EL (cell line): ENCODE measurements around the gene RNF17.

Experiments
- DNase-seq: peaks from one replicate; pipeline ENCODE4 v3.0.0-alpha.2; 2016

Gene RNF17

DNA sequence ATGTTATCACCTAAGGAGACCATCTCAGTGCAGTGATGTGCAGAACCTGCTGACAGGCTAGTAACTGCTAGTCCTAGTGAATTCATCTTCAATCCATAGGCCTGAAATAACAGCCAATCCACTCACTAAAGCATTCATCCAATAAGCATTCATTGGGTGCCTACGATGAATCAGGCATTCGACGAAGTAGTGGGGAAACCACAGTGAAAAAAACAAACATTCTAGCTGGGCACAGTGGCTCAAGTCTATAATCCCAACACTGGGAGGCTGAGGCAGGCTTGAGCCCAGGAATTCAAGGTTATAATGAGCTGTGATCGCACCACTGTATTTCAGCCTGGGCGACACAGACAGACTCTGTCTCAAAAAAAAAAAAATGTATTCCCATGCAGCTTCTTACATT is 135.6 kb downstream of the RNF17 start:
- peak; percentile 16 for DNase-seq

DNA sequence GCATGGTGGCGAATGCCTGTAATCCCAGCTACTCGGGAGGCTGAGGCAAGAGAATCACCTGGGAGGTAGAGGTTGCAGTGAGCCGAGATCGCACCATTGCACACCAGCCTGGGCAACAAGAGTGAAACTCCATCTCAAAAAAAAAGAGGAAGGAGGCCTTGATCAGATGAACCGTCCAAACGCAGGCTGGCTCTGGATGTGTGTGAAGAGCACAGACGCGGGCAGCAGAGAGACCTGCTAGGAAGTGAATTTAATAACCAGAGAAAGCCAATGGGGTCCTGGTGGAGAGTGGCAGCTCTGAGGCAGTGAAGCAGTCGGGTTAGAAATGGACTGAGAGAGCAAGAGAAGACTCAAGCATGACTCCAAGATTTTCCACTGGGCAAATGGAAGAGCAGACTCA is 136.5 kb downstream of the RNF17 start:
- no peak for DNase-seq

DNA sequence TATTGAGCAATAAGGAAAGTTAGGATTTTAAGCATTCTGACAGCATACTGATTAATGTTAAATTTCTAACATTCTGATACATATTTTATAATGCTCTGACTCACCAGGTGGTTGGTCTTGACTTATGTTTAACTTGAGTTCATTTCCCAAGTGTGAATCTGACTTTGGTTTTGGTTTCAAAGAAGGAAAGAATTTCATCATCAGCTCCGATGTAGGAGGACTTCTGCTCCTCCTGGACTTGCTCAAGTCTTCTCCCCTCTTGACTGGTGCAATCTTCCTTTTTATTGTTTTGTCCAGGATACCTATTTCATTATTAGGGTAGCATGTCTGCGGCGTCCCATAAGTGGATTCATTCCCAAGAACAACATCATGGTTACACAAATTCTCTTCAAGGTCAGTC is 141.3 kb downstream of the RNF17 start:
- DNase-seq, result peak; percentile 26

DNA sequence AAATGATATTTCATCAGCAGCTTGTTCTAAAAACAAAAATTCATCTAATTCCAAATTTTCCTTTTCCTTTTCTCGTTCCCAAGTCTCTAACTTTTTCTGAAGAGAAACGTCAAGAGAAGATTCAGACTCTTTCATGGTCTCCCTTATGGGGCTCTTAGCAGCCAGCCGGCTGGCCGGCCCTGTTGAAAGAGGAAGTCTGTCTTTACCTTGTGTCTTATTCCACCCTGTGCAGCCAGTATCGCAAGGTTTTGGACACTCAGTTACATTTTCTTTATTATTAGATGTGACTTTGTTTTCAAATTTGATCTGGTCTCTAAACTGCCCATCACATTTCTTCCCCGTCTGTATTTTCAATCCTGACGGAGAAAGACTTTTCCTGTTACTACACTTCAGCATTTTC is 142.3 kb downstream of the RNF17 start:
- DNase-seq, result no peak

DNA sequence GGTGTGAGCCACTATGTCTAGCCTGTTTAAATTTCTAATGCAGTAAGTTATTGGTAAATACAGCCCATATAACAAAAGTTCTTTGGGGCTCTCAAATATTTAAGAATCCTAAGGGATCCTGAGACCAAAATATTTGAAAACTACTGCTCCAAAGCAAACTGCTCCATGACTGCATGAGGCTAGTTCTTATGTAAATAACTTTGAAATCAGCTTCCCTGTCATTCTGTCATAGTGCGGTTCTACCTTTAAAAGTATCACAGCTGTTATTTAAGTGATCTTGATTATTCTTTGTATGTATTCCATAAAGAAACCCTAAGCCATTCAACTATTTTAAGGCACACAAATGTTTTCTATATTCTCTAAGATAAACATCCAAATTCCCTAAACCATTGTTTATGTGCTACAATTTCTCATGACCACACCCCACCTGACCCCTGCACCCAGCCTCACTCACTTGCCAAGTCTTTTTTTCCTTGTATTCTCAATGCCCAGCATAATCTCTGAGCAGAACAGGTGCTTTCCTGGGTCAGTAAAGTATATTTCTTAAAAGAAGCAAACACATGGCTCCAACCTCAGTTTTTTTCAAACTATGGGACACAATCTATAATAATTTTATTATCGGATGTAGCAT is 146.6 kb downstream of the RNF17 start:
- DNase-seq, result peak; percentile 9

DNA sequence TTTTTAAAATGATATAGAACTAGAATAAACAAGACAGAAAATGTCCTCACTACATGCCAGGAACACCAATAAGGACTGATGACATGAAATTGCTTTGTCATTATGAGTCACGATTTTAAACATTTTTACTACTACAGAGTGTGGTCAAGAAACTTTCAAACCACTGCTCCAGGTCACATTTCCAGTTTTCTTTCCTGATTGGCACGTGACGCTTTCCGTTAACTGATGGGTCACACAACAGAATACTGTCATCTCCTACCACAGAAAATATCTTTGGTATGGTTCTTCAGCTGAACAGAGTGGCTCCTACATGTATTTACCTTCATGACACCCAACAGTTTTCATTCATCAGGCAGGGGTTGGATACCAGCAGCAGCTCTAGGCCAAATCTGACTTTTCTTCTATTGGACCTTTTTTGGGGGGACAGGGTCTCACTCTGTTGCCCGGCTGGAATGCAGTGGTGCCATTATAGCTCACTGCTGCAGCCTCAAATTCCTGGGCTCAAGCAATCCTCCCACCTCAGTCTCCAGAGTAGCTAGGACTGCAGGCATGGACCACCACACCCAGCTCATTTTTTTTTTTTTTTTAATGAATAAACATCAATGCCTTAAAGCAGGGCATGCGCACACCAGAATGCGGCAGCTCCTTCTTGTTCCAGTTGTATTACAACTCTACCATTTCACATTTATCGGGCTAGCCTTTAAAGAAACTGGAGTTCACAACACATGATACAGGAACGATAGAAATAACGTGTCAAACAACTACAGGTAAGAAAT is 147.4 kb downstream of the RNF17 start:
- DNase-seq, result peak; percentile 65

DNA sequence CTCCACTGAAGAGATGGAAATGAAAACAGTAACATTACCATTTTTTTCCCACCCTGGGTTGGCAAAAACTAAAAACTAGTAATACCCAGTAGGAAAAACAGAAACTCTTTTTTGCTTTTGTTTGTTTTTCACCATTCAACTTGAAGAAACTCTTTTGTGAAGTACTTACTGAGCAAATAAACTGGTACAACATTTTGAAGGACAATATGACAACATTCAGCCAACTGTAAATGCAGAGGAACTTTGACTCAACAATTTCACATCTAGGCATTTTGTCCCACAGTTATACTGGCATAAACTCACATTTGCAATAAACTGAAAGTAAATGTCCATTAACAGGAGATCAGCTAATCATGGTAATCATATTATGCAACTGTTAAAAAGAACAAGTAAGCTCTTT is 152.5 kb downstream of the RNF17 start:
- DNase-seq, result no peak

DNA sequence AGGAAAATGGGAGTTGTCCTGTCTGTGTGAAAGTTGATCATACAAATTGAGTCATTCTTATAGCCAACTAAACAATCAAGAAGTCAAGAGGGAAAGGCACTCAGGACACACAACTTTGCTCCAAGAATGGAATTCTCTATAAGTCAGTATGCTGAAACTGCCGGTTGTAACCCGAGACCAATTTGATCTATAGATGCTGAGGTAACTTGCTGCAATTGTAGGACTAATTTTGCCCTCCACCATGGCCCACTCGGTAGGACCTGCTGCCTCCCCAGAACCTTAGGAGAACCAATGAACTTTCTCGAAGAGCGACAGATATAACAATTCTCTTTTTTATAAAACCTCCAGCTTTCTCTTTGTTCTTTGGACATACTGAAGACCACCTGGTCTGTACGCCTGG is 157.0 kb downstream of the RNF17 start:
- DNase-seq, result no peak

DNA sequence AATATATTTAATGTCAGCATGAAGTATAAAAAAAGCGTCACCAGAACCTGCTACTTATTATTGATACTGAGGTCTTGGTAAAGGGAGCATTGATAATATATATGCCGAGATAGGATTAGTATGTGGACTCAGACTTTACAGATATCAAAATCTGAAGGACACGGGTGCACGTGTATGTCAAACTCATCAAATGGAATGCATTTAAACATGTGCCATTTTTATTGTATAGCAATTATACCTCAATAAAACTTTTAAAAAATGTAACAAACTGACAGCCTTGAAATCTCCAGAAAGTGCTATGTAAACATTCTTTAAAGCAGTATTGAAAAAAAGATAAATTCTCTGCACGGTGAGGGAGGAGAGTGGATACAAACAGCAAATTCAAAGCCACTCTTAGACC is 157.9 kb downstream of the RNF17 start:
- DNase-seq, result no peak

DNA sequence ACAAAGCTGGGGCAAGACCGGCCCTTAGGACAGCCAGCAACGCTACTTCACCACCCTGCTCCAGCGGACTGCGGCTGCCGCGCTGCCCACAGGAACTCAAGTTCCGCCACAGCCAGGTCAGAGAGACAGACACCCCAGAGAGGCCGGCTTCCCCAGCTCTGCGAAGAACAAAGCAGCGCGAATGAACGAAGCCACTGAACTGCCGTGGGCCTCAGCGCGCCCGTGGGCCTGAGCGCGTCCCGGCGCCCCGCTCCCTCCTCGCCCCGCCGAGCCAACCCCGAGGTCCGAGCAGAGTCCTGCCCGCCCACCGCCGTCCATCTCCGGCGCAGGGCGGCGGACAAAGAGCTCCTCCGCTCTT is 158.4 kb downstream of the RNF17 start:
- DNase-seq, result peak; percentile 49

DNA sequence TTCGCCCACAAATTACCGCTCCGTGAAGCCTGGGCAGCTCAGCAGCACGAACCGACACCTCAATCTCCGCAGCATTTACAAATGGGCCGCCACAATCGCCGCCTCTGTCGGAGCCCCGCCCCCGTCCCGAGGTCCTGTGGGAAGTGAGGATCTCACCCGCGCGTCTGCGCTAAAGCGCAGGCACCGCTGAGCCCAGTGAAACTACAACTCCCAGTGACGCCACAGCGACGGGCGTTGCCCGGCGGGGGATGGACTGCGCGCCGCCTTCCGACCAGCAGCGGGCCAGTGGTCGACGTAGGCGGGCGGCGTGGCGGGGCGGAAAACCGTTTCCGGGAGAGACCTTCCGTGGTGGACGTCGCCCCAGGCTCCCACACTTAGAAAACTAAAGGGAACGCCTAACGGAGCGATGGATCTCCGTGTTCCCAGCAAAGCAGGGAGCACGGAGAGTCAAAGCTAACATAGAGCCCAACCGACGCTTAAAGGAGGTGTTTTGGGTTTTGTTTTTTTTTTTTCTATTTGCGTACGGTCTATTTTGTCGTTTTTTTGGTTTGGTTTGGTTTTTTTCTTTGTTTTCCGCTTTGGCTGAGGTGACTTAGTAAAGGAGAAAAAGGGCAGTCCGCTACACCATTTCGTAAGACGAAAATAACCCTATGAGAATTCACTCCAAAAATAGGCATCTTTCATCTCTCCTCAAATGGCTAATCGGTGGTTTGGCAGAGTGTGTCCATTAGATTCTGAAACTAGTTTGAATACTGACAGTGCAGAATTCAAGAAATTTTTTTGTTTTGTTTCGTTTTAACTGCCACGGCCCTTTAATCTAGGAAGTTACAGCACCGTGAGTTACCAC is 159.0 kb downstream of the RNF17 start:
- peak; percentile 97 for DNase-seq

DNA sequence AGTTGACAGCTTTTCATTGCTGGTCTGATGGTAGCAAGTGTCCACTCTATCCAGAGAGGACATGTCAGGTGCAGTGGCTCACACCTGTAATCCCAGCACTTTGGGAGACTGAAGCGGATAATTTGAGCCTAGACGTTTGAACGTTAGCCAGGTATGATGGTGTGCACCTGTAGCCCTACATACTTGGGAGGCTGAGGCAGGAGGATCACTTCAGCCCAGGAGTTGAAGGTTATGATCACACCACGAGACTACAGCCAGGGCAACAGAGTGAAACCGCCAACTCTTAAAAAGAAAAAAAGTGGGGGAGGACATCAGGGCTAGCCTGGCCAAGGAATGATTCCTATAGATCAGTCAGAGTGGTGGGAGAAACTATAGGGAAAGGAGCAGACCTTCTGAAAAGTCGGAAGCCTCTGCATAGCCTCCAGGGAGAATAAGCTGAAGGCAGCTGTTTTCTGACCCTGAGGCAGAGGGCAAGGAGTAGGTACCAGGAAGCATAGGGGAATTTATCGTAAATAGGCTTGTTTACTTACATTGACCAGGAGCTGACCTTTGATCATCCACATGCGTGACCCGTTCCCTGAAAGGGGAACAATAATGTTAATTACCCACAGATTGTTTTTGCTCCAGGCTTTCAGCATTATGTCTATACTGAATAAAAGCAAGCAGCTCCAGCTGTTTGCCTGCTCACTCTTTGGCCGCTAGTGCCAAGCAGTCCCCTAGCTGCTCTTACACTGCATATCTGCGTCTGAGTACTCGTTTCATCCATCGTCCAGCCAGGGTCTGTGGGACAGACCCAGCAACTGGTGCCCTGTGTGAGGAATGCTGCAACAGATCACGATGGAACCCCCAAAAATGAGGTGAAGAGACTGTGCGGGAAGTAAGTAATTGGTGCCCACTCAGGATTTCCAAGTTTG is 161.6 kb downstream of the RNF17 start:
- DNase-seq, result no peak

DNA sequence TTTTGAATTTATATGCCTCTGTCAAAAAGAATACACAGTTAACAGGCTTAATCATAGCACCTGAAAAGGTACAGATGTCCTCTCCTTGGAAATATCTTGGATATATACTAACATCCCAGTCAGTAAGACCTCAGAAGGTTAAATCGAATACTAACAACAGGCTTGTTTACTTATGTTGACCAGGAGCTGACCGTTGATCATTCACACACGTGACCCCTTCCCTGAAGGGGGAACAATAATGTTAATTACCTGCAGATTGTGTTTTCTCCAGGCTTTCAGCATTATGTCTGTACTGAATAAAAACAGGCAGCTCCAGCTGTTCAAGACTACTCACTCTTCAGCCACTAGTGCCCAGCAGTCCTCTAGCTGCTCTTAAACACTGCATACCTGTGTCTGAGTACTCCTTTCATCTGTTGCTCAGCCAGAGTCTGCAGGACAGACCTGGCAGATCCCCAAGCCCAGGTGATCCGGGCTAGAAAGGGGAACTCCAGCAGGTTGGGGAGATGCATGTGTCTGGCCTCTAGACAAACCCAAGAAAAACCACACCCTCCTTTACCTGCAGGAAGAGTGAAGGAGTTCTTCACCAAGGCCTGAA is 163.9 kb downstream of the RNF17 start:
- no peak for DNase-seq

DNA sequence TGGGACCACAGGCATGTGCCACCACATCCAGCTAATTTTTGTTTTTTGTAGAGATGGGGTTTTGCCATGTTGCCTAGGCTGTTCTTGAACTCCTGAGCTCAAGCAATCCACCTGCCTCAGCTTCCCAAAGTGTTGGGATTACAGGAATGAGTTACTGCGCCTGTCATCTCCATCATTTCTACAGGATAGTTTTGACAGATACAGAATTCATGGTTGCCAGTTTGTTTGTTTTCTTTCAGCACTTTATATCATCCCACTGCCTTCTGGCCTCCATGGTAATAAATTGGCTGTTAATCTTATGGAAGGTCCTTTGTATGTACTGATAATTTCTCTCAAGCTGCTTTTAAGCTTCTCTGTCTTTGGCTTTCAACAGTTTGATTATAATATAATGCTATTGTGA is 165.2 kb downstream of the RNF17 start:
- DNase-seq, result no peak
